Adrenal gland (tissue), 5 donors: ENCODE measurements around the gene BUB1B.

Source experiments
- CTCF ChIP-seq, 6 experiments: fragments of 450-650 bp in 4 of 6; fragments of 200-600 bp in 2 of 6; sonication (generic) in 1 of 6; IDR thresholded peaks; 1 replicate in 5 of 6; 2 replicates in 1 of 6; pipeline versions ENCODE4 v1.5.1 to v1.8.0; 2016 to 2021; ENCODE audit warnings: antibody characterized with exemption in 6 of 6, mild to moderate bottlenecking in 2 of 6, moderate library complexity in 1 of 6
- POLR2A ChIP-seq, 2 donors: fragments of 450-650 bp; IDR thresholded peaks; one replicate each; pipeline ENCODE4 v1.6.1; 2017; ENCODE audit warnings: antibody characterized with exemption in 2 of 2, mild to moderate bottlenecking in 2 of 2, moderate library complexity in 1 of 2
- donor health status: DM: no; HTN: no; CAD: no.

- TF ChIP-seq CTCF (IDR thresholded peaks at IDR 0.05) (no peak), POLR2A (IDR thresholded peaks at IDR 0.05) (no peak)
These were observed 26.0 kb upstream of the BUB1B start for GRCh38 chr15:40134885-40135284.
